HL-60/S4 treated with retinoic acid at 250 ng/mL for 4 days and 3 days (cell line): ENCODE results near the gene NME9.
"Not testable (repeated sequence)": the region's sequence is repeated elsewhere in the genome, so short reads cannot be mapped to it uniquely, and the experiment has no call there.

Source experiments
- in situ Hi-C: fragments of 300-500 bp; cut with MboI; formaldehyde crosslinking; loops from 2 replicates; pipeline ENCODE4 v1.7.0; 2022; ENCODE audit warnings: low sequenced_read_pairs

Gene NME9, protein sequence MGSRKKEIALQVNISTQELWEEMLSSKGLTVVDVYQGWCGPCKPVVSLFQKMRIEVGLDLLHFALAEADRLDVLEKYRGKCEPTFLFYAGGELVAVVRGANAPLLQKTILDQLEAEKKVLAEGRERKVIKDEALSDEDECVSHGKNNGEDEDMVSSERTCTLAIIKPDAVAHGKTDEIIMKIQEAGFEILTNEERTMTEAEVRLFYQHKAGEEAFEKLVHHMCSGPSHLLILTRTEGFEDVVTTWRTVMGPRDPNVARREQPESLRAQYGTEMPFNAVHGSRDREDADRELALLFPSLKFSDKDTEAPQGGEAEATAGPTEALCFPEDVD

DNA sequence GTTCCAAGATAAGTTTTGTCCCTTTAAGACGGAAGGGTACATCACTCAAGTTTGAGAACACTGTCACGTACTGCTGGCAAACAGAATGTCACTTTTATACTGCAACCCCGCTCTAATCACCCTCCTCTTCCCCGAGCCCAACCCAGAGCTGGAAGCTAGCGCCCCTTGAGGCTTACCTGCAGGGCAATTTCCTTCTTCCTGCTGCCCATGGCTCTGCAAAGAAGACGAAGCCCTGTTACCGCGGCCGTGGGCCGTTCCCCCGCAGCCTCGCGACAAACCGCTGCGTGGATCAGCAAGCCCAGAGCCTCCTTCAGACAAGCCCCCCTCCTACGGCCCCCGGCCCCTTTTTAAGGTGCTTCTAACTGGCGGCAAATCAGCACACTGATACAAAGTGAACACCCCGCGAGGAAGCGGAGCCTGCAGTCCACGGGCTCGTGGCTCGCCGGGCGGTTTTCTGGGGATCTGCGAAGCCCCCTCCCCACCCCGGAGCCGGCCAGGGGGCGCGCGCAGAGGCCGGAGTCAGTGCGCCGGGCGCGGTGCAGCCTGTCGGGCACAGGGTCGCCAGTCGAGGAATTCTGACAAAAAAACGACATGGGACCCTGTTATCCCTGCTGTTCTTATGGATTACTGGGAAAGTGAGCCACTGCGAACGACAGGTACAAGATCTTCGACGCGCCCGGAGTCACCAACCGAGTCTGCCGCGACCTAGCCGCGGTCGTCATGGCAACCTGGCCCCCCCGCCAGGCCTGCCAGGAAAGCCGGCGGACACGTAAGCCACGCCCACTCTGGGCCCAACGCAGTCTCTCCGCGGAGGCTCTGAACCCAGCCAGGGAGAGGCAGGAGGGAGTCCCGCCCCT, at the start of gene NME9:
NME9 (minus strand) TSS at position 725 of the 857 bp plus-strand sequence; CDS start at position 209, 516 bp downstream.
- in situ Hi-C loops: no loop called here

DNA sequence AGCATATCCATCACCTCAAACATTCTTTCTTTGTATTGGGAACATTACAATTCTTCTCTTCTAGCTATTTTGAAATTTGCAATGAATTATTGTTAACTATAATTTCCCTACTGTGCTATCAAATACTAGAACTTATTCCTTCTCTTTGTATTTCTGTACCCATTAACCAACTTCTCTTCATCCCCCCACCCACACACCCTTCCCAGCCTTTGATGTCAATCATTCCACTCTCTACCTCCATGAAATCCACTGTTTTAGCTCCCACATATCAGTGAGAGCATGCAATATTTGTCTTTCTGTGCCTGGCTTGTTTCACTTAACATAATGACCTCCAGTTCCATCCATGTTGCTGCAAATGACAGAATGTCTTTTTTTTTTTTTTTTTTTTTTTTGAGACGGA, 49.3 kb upstream of the NME9 start:
- in situ Hi-C loops: no loop called here

DNA sequence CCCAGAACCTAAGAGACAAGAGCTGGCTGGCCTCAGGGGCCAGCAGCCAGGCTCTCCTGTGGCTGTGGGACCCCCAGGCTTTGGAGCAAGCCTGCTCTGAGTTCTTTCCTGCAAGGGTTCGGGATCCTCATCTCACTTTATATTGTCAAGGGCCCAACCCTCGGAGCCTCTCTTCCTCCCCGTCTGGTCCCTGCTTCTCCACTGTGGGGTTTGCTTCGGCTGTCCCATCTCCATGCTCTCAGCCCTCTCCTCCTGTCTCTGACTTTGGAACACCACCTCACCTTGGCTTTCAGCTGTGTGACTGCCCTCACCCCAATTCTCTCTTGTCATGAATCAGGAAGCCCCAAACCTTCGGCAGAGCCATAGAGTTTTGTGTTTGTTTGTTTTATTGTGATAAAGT, 48.7 kb upstream of the NME9 start:
- in situ Hi-C loops: no loop called here

DNA sequence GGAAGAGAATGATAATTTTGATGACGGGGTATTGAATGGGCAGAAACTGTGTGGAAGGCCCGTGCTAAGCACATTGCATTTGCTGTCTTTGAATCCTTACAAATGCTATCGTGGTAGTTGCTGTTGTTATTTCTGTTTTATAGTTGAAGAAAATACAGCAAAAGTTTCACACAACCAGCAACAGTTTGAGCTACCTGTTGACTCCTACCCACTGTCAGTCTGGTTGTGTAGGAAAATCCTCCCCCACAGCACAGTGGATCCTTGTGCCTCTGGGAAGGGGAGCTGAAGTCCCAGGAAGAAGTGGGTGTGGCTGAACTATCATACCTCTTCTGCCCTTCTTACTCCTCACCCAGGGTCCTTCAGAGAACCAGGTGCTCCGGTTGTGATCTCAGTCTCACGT, 48.2 kb upstream of the NME9 start:
- in situ Hi-C loops: no loop called here

DNA sequence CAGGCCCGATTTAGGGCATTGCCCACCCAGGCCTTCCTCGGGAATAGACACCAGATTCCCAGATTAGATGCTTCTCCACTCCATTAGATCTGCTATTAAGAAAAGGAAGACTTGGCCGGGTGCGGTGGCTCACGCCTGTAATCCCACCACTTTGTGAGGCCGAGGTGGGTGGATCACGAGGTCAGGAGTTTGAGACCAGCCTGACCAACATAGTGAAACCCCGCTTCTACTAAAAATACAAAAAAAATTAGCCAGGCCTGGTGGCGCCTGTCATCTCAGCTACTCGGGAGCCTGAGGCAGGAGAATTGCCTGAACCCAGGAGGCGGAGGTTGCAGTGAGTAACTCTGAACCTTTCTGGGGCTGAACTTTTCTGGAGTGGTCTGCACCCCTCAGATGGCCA, 47.6 kb upstream of the NME9 start:
- in situ Hi-C loops: not testable (repeated sequence)

DNA sequence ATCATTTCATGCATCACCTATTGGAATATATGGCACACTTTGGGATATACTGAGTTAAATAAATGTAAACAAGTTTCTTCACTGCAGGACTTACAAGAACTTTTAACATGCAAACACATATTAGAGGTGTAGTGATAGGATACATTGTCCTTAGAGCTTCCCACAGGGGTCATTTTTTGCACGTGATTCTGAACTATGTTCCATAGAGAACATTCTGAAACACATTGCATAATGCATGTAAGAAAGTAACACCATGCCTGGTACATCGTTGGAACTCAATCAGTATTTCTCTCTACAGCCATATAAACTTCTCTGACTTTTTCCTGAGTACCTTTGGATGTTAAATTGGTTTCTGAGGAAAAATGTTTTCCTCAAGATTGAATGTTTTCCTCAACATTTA, 47.0 kb upstream of the NME9 start:
- in situ Hi-C loops: no loop called here

DNA sequence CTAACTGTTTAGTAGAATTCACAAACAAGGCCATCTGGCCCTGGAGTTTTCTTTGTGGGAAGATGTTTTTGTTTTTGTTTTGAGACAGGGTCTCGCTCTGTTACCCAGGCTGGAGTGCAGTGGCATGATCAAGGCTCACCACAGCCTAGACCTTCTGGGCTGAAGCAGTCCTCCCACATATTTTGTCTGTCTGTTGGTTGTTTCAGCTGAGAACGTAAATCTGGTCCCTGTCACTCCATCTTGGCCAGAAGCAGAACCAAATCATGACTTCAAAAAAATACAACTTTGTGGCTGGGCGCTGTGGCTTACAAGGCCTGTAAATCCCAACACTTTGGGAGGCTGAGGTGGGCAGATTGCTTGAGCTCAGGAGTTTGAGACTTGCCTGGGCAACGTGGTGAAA, 45.8 kb upstream of the NME9 start:
- in situ Hi-C loops: no loop called here

DNA sequence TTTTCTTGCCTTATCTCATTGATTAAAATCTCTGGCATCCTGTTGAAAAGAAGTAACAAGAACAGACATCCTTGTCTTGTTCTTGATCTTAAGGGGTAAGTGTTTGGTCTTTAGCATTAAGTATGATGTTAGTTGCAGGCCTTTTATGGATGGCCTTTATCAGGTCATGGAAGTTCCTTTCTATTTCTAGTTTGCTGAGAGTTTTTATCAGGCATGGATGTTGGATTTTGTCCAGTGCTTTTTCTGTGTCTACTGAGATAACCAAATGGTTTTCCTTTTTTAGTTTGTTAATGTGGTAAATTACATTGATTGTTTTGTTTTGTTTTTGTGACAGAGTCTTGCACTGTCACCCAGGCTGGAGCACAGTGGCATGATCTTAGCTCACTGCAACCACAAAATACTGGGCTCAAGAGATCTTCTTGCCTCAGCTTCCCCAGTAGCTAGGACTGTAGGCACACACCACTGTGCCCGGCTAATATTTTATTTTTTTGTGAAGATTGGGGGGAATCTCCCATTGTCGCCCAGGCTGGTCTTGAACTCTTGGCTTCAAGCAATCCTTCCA, 45.0 kb upstream of the NME9 start:
- in situ Hi-C loops: no loop called here

DNA sequence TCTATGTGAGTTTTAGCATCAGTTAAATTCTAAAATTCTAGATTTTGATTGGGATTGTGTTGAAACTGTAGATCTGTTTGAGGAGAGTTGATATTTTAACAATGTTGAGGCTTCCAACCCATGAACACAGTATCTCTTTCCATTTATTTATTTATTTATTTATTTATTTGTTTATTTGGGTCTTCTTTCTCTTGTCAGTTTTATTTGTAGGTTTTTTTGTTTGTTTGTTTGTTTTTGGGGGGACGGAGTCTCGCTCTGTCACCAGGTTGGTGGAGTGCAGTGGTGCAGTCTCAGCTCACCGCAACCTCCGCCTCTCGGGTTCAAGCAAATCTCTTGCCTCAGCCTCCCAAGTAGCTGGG, 44.1 kb upstream of the NME9 start:
- in situ Hi-C loops: no loop called here

DNA sequence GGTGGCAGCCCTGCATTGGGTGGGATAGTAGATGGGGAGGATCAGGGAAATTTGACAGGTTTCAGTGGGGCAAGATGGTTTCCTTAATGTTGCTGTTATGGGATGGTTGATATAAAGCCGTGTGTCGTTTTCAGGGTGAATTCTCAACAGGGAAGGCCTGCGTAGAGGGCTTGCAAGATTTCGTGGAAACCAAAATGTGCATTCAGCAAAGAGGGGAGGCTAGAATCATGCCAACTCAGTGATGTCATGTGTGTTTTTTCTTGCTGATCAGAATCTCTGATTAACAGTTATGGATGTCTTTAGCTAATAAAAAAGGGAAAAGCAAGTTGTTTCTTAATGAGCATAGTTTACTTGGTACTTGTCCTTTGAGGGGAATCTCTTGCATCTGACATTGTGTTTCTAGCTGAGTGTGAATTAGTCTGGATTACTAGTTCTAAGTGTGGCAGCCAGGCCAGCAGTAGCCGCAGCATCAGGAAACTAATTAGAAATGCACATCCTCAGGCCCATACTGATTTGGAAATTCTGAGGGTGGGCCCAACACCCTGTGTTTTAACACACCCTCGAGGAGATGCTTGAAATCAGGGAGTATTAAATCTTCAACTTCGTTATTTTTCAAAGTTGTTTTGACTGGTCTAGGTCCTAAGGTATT, 43.6 kb upstream of the NME9 start:
- in situ Hi-C loops: no loop called here

DNA sequence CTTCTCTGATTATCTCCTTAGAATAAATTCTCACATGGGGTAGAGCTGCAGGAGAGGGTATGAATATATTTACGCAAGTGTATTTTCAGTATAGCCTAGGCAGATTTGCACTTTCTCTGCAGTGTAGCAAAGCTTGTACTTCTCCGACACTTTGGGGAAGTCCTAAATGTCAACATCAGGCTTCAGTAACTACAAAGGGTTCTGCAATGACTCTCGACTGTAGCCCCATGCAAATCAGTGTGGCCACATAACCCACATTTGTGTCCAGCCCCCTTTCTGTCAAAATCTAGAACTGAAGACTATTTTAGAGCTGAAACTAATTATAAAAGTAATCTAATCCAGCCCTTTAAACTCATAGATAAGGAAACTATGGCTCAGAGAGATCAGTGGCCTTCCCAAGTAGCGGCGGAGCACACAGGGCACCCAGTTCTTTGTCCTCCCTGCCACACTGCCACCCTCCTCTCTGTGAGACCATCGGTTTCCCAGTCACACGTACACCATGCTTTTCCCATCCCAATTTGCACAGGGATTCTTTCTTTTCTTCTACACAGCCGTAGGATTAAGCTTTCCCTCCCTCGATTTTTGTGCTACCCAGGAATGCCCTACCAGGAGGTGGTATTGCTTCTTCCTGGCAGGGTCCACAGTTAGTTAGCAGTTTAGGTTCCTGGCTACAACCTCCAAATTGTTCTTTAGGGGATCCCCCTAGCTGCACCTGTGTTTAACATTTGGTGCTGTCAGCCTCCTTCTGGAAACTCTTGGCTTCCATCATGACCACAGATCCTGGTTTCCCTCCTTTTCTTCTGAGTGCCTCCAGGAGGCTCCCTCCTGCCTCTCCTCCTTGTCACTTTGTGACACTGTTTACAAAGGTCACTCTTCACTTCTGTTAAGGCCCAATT, 41.7 kb upstream of the NME9 start:
- in situ Hi-C loops: no loop called here

DNA sequence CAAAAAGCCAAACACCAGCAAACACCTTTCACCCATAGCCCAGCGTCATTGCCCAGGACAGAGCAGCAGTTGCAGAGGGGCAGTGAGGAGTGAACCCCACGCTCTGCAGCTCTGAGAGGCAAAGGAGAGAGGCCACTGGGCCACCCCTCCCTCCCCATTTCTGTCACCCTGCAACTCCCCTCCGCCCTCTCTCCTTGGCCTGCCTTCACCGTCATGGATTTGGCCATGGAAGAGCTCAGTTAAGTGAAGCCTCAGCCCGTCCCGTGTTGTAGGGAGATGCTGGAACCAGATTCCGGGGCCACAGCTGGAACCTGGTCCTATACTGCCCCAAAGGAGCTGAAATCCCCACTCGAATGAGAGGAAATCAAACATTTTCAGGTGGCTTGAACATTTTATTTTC, 40.7 kb upstream of the NME9 start:
- in situ Hi-C loops: no loop called here

DNA sequence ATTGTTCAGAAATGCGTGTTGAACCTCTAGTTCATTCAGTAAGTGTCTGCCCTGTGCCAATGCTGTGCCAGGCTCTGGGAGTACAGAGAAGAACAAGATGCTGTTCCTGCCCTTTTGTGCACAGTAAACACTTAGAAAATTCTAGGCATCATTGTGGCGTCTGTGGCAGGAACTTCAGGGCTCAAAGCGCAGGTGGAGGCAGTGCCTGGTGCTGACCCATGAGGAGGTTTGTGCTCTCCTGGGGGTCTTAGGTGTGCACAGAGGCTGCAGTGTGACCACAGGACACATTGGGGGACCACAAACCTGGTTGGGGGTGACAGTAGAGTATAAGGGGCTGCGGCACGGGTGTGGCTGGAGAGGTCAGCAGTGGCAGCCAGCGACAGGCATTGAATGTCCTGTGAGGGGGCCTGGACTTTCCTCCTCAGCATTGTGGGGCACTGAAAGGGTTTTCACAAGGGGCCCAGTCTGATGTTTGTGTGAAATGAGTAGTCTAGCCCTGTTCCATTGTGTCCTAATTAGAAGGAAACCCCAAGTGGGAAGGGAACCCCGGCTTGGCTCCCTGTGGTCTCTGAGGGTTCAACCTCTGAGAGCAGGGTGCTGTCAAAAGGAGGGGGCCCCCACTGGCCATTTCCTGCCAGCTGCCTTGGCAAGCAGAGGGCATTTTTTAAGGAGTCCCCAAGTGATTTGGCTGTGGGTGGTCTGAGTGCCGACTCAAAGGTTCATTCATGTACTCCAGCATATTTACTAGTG, 39.7 kb upstream of the NME9 start:
- in situ Hi-C loops: no loop called here

DNA sequence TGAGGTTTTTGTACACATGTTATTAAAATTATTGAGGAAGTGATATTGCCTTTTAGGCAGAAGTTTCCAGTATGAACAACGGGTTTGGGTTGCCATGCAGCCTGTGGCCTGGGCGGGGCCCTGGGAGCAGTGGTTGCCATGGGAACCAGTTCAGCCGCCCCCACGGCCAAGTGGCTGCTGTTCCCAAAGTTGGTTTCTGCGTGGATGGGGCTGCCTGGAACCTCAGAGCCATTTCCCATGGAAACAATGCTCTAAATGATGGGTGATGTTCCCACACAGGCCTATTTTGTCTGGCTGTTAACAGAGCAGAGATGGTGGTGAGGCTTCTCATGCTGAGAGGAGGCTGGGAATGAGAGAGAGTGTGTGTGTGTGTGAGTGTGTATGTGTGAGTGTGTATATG, 38.3 kb upstream of the NME9 start:
- in situ Hi-C loops: no loop called here

DNA sequence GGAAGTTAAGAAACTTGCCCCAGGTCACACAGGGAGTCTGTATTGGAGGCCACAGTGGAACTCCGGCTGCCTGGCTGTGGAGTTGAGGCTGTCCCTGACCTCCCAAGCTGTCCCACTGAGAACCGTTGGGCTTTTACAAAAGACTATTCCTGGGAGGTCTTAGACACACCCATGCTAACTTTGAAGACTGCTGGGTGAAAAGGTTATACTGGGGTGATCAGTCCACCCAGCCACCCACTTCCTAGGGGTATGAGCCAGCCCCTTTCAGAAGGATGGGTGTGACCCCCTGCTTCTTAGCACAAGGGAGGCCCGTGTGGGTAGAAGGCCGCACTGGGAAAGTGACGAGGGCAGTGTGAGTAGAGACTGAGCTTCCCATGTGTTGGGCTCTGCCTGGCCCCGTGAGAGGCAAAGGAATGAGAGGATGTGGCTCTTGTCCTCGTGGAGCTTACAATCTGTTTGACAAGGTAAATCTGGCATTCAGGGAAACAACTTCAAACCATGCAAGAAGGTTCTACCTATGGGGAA, 37.7 kb upstream of the NME9 start:
- in situ Hi-C loops: no loop called here

DNA sequence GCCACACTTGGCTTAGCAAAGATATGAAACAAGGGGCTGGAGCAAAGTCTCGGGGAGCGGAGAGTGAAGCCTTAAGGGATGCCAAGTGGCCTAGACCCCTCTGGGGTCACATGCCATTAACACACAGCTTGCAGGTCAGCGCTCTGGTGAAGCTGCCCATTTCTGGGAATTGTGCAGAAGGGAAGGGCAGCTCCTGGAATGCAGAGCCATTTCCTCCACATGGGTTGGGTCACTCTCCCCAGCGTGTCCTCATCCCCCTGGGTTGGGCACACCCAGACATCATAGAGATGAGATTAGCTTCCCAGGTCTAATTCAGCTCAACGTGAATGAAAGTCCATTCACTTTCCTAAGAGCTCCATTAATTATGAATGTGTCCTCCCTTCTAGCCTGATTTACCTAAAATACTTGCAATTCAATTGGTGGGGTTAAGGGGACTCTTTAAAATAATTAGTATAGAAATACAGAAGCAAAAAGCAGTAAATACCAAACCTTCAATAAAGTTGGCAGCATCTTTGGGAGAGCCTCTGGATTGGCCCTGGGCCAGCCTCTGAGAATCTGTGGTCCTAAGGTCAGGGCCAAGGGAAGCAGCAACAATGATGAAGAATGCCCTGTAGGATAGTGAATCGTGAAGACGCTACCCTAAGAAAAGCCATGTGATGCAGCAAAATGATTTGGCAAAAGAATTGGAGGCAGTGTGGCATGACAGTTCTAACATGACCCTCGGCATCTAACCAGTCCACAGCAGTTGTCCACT, 36.5 kb upstream of the NME9 start:
- in situ Hi-C loops: no loop called here

DNA sequence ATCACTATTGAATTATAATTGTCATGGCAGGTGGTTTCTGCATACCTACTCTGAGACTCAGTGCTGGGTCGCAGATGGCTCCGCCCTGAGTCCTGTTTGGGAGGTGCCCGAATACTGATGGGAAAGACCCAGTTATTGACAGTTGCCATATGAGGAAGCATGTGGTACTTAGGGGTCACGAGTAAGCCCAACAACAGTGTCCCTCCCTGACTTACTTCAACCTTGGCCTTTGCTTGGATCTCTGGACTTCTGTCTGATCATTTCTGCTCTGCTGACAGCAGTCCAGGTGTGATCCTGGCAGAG, 35.6 kb upstream of the NME9 start:
- in situ Hi-C loops: no loop called here

DNA sequence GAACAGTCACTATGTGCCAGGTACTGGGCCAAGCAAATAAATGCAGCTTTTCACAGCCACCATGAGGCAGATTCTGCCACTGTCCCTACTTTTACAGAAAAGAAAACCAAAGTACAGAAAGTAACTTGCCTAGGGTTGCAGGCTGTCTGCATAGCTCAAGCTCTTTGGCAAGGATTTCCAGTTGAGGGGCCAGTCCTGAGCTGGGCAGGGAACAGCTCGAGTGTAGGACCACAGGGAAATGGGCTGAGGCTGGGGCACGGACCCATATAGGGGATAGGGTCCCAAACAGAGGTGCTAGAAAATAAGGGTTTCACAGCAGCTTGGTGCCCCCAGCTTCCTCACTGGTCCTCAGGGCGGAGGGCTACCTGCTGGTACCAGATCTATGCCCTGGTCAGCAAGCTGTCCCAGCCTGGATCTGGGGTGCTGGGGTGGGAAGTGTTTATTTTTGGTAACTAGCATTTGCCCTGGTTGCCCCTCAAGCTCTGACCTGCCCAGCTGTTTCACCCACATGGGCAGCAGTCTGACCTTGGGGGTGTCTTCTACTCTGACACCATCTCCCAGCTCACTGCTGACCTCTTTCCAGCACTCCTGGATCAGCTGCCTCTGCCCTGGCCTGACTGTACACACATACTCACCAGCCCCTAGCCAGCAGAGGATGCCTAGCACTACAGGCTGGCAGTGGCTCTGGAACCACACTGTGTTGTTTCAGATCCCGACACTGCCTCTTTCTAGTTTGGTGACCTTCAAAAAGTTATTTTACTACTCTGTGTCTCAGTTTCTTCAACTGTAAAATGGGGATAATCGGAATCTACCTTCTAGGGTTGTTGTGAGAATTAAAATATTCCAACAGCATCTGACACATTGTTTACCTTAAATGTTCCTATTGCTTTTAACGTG, 35.0 kb upstream of the NME9 start:
- in situ Hi-C loops: no loop called here
